GM21619 (cell line): Measurements from ENCODE around the gene DBI.
A peak's percentile ranks its signal among the peaks of the same experiment; 100 is the strongest.
"Not testable (repeated sequence)": the region's sequence is repeated elsewhere in the genome, so short reads cannot be mapped to it uniquely, and the experiment has no call there.

Source experiments
- ATAC-seq: cut with Tn5 transposase; IDR thresholded peaks from one replicate; pipeline ENCODE4 v1.9.1; 2021; ENCODE audit not compliant: unreplicated experiment

Gene DBI

GRCh38 chr2:119364798-119365197 is 2.0 kb upstream of the DBI start:
- no peak for ATAC-seq

- ATAC-seq: no peak
Measured at GRCh38 chr2:119365436-119365835, 1.3 kb upstream of the DBI start.

- ATAC-seq: peak; percentile 1
Measured at GRCh38 chr2:119366161-119366648, 572 bp upstream of the DBI start.

GRCh38 chr2:119367472-119368099 is 809 bp downstream of the DBI start:
- peak; percentile 27 for ATAC-seq

GRCh38 chr2:119369845-119370244 is 3.1 kb downstream of the DBI start:
- ATAC-seq: no peak

GRCh38 chr2:119371111-119371510 is 4.3 kb downstream of the DBI start:
- ATAC-seq: no peak

GRCh38 chr2:119372778-119373568 is 6.2 kb downstream of the DBI start:
- ATAC-seq: no peak

- ATAC-seq: not testable (repeated sequence)
Measured at GRCh38 chr2:119373907-119374745, 7.3 kb downstream of the DBI start.

GRCh38 chr2:119376406-119376805 is 9.6 kb downstream of the DBI start:
- ATAC-seq: not testable (repeated sequence)

GRCh38 chr2:119376810-119377209 is 10.0 kb downstream of the DBI start:
- no peak for ATAC-seq

GRCh38 chr2:119377294-119377992 is 10.7 kb downstream of the DBI start:
- no peak for ATAC-seq

GRCh38 chr2:119377993-119378345 is 11.2 kb downstream of the DBI start:
- no peak for ATAC-seq

GRCh38 chr2:119378566-119378965 is 11.8 kb downstream of the DBI start:
- ATAC-seq: no peak

GRCh38 chr2:119383410-119384140 is 16.8 kb downstream of the DBI start:
- ATAC-seq: no peak

- ATAC-seq: no peak
Measured at GRCh38 chr2:119384971-119385370, 18.2 kb downstream of the DBI start.

GRCh38 chr2:119385466-119385865 is 18.7 kb downstream of the DBI start:
- ATAC-seq: no peak

GRCh38 chr2:119387381-119388129 is 20.8 kb downstream of the DBI start:
- peak; percentile 71 for ATAC-seq

GRCh38 chr2:119389615-119390306 is 23.0 kb downstream of the DBI start:
- no peak for ATAC-seq
